Measurements from ENCODE around the gene PCDHGB4.
"Not testable (repeated sequence)": the region's sequence is repeated elsewhere in the genome, so short reads cannot be mapped to it uniquely, and the experiment has no call there.

PCDHGB4 gene

DNA sequence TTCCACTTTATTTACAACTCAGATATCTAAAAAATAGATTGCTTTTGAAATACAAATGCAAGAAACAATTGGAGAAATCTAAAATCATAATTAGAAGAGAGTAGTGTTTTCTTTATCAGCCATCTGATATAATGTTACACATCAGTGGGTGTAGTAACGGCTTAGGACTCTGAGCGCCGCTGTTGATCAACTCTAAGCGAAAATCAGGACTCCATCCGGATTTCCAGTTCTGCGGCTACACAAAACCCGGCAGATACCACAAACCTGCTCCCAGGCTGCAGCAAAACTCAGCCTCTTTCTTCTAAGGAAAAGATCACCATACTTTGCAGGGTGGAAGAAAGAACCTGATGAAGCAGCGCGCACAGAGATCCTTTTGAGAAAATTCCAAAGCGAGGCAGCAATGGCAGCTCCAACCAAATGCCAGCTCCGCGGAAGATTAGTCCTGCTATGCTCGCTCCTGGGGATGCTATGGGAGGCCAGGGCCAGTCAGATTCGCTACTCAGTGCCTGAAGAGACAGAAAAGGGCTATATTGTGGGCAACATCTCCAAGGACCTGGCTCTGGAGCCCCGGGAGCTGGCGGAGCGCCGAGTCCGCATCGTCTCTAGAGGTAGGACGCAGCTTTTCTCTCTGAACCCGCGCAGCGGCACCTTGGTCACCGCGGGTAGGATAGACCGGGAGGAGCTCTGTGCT lies 15.2 kb downstream of the PCDHGB4 start, which contains the start of gene PCDHGA9:
TSS of gene PCDHGA9 (plus strand) at position 226 of the 691 bp plus-strand sequence. CDS start at position 401, 175 bp downstream.
- no peak for DNase-seq

DNA sequence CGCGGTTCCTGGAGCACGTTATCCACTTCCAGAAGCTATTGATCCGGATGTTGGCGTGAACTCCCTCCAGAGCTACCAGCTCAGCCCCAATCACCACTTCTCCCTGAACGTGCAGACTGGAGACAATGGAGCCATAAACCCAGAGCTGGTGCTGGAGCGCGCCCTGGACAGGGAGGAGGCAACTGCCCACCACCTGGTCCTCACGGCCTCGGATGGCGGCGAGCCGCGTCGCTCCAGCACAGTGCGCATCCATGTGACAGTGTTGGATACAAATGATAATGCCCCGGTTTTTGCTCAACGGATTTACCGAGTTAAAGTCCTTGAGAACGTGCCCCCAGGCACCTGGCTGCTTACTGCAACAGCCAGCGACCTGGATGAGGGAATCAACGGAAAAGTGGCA lies 15.9 kb downstream of the PCDHGB4 start:
- DNase-seq, result no peak

DNA sequence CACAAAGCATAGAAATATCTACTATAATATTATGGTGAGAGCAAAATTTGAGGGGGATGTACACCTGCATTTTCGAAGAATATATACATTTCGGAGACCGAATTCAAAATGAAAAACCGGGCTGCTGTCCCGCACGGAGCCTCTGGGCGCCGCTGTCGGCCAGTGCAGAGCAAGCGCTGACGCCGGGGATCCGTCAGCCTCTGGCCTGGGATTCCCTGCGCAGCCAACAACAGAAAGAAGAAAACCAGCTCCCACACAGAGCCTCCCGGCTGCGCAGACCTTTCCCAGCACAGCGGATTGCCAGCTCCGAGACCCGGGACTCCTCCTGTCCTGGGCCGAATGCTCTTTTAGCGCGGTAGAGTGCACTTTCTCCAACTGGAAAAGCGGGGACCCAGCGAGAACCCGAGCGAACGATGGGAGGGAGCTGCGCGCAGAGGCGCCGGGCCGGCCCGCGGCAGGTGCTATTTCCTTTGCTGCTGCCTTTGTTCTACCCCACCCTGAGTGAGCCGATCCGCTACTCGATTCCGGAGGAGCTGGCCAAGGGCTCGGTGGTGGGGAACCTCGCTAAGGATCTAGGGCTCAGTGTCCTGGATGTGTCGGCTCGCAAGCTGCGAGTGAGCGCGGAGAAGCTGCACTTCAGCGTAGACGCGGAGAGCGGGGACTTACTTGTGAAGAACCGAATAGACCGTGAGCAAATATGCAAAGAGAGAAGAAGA lies 20.4 kb downstream of the PCDHGB4 start, which contains the start of gene PCDHGB6:
TSS of gene PCDHGB6 (plus strand) at position 232 of the 716 bp plus-strand sequence. CDS start at position 414, 182 bp downstream.
- DNase-seq, result peak; percentile 61

DNA sequence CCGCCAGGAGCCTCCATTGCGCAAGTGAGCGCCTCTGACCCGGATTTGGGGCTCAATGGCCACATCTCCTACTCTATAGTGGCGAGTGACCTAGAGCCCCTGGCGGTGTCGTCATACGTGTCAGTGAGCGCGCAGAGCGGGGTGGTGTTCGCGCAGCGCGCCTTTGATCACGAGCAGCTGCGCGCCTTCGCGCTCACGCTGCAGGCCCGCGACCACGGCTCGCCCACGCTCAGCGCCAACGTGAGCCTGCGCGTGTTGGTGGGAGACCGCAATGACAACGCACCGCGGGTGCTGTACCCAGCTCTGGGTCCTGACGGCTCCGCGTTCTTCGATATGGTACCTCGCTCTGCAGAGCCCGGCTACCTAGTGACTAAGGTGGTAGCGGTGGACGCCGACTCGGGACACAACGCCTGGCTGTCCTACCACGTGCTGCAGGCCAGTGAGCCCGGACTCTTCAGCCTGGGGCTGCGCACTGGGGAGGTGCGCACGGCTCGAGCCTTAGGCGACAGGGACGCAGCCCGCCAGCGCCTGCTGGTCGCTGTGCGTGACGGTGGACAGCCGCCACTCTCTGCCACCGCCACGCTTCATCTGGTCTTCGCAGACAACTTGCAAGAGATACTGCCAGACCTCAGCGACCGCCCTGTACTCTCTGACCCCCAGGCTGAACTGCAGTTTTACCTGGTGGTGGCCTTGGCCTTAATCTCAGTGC lies 22.3 kb downstream of the PCDHGB4 start:
- DNase-seq, result no peak

DNA sequence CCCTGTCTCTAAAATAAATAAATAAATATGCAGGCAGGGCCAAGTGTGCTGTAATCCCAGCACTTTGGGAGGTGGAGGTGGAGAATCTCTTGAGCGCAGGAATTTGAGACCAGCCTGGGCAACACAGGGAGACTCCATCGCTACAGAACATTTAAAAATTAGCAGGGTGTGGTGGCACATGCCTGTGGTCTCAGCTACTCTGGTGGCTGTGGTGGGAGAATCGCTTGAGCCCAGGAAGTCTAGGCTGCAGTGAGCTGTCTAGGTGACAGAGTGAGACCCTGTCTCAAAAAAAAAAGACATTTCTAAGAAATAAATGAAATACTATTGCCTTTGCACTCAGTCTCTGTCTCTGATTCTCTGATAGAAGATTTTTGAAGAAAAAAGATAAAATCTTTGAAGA lies 24.1 kb downstream of the PCDHGB4 start:
- no peak for DNase-seq

DNA sequence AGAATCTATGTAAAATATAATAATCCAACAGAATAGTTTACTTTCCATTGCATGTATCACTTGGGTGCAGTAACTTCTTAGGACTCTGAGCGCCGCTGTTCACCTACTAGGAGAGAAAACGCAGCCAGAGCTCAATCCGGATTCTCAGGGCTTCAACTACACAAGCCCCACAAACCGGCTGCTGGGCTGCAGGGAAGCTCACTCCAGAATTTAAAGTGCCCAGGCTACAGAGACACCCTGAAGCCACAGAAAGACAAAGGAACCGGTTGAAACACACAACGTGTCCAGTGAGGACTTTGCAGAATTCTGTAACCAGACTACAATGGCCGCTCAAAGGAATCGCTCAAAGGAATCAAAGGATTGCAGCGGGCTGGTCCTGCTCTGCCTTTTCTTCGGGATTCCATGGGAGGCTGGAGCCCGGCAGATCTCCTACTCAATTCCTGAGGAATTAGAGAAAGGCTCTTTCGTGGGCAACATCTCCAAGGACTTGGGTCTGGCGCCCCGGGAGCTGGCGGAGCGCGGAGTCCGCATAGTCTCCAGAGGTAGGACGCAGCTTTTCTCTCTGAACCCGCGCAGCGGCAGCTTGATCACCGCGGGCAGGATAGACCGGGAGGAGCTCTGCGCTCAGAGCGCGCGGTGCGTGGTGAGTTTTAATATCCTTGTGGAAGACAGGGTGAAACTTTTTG lies 25.5 kb downstream of the PCDHGB4 start, which contains the start of gene PCDHGA10:
TSS of gene PCDHGA10 (plus strand) at position 134 of the 686 bp plus-strand sequence. CDS start at position 323, 189 bp downstream.
- DNase-seq, result no peak

DNA sequence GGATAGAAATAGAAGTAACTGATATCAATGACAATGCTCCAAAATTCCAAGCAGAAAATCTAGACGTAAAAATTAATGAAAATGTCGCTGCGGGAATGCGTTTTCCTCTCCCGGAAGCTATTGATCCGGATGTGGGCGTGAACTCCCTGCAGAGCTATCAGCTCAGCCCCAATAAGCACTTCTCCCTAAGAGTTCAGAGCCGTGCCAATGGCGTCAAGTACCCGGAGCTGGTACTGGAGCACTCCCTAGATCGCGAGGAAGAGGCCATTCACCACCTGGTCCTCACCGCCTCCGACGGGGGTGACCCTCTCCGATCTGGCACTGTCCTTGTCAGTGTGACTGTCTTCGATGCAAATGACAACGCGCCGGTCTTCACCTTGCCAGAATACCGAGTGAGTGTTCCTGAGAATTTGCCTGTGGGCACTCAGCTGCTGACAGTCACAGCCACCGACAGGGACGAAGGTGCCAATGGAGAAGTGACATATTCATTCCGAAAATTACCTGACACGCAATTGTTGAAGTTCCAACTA lies 26.1 kb downstream of the PCDHGB4 start:
- no peak for DNase-seq

DNA sequence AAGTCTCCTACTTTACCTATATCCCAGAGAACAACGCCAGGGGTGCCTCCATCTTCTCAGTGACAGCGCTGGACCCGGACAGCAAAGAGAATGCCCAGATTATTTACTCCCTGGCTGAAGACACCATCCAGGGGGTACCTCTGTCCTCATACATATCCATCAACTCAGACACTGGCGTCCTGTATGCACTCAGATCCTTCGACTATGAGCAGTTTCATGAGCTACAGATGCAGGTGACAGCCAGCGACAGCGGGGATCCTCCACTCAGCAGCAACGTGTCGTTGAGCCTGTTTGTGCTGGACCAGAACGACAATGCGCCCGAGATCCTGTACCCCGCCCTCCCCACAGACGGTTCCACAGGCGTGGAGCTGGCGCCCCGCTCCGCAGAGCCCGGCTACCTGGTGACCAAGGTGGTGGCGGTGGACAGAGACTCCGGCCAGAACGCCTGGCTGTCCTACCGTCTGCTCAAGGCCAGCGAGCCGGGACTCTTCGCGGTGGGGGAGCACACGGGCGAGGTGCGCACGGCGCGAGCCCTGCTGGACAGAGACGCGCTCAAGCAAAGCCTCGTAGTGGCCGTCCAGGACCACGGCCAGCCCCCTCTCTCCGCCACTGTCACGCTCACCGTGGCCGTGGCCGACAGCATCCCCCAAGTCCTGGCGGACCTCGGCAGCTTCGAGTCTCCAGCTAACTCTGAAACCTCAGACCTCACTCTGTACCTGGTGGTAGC lies 27.2 kb downstream of the PCDHGB4 start:
- DNase-seq, result not testable (repeated sequence)

DNA sequence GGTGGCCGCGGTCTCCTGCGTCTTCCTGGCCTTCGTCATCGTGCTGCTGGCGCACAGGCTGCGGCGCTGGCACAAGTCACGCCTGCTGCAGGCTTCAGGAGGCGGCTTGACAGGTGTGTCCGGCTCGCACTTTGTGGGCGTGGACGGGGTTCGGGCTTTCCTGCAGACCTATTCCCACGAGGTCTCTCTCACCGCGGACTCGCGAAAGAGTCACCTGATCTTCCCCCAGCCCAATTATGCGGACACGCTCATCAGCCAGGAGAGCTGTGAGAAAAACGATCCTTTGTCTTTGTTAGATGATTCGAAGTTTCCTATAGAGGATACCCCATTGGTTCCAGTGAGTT lies 27.7 kb downstream of the PCDHGB4 start:
- DNase-seq, result not testable (repeated sequence)

DNA sequence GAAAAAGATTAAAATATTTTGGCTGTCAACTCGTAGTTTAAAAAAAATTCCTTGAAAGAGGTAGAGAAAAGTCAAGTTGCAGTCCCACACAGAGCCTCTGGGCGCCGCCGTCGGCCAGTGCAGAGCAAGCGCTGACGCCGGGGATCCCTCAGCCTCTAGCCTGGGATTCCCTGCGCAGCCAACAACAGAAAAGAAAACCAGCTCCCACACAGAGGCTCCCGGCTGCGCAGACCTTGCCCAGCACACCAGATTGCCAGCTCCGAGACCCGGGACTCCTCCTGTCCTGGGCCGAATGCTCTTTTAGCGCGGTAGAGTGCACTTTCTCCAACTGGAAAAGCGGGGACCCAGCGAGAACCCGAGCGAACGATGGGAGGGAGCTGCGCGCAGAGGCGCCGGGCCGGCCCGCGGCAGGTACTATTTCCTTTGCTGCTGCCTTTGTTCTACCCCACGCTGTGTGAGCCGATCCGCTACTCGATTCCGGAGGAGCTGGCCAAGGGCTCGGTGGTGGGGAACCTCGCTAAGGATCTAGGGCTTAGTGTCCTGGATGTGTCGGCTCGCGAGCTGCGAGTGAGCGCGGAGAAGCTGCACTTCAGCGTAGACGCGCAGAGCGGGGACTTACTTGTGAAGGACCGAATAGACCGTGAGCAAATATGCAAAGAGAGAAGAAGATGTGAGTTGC lies 30.1 kb downstream of the PCDHGB4 start, which contains the start of gene PCDHGB7:
TSS of gene PCDHGB7 (plus strand) at position 184 of the 679 bp plus-strand sequence. CDS start at position 367, 183 bp downstream.
- DNase-seq, result peak; percentile 78

DNA sequence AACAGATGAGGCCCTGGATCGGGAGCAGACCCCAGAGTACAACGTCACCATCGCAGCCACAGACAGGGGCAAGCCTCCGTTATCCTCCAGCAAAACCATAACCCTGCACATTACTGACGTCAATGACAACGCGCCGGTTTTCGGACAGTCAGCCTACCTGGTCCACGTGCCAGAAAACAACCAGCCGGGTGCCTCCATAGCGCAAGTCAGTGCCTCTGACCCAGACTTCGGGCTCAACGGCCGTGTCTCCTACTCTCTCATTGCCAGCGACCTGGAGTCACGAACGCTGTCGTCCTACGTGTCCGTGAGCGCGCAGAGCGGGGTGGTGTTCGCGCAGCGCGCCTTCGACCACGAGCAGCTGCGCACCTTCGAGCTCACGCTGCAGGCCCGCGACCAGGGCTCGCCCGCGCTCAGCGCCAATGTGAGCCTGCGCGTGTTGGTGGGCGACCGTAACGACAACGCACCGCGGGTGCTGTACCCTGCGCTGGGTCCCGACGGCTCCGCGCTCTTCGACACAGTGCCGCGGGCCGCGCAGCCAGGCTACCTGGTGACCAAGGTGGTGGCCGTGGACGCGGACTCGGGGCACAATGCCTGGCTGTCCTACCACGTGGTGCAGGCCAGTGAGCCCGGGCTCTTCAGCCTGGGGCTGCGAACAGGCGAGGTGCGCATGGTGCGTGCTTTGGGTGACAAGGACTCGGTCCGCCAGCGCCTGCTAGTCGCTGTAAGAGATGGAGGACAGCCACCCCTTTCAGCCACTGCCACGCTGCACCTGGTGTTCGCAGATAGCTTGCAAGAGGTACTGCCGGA lies 31.8 kb downstream of the PCDHGB4 start:
- DNase-seq, result no peak

DNA sequence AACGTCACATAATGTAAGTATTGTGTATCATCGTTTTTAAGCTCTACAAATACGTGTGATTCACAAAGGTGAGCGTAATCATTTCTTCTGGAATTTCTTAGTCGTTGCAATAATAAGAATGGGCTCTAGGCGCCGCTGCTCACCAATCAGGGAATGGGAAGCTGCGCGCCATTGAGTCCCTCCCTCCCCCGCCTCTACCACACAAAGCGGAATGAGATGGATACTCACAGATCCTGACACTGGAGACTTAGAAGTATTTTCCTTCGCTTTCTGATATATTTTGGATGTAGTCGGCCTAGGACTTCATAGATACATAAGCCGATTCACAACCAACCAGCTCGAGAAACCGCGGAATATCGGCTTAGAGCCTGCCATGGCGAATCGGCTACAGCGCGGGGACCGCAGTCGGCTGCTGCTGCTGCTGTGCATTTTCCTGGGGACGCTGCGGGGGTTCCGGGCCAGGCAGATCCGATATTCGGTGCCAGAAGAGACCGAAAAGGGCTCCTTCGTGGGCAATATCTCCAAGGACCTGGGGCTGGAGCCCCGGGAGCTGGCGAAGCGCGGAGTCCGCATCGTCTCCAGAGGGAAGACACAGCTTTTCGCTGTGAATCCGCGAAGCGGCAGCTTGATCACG lies 33.5 kb downstream of the PCDHGB4 start, which contains the start of gene PCDHGA11:
TSS of gene PCDHGA11 (plus strand) at position 197 of the 634 bp plus-strand sequence. CDS start at position 374, 177 bp downstream.
- no peak for DNase-seq

DNA sequence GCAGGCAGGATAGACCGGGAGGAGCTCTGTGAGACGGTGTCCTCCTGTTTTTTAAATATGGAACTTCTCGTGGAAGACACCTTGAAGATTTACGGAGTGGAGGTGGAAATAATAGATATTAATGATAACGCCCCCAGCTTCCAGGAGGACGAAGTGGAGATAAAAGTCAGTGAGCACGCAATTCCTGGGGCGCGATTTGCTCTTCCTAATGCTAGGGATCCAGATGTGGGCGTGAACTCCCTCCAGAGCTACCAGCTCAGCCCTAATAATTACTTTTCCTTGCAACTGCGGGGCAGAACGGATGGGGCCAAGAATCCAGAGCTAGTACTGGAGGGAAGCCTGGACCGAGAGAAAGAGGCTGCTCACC lies 34.0 kb downstream of the PCDHGB4 start:
- DNase-seq, result no peak

DNA sequence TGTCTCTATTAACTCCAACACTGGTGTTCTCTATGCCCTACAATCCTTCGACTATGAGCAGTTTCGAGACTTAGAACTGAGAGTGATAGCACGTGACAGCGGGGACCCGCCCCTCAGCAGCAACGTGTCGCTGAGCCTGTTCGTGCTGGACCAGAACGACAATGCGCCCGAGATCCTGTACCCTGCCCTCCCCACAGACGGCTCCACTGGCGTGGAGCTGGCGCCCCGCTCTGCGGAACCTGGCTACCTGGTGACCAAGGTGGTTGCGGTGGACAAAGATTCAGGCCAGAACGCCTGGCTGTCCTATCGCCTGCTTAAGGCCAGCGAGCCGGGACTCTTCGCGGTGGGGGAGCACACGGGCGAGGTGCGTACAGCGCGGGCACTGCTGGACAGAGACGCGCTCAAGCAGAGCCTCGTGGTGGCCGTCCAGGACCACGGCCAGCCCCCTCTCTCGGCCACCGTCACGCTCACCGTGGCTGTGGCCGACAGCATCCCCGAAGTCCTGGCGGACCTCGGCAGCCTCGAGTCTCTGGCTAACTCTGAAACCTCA lies 35.3 kb downstream of the PCDHGB4 start:
- DNase-seq, result no peak

DNA sequence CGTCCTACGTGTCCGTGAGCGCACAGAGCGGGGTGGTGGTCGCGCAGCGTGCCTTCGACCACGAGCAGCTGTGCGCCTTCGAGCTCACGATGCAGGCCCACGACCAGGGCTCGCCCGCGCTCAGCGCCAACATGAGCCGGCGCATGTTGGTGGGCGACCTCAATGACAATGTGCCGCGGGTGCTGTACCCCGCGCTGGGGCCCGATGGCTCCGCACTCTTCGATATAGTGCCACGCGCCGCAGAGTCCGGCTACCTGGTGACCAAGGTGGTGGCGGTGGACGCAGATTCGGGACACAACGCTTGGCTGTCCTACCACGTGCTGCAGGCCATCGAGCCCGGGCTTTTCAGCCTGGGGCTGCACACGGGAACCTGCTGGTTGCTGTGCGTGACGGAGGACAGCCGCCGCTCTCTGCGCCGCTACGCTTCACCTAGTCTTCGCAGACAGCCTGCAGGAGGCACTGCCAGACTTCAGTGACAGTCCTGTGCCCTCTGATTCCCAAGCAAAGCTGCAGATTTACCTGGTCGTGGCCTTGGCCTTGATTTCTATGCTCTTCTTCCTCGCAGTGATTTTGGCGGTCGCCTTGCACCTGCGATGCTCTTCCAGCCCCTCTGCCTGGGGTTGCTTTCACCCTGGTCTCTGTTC lies 40.4 kb downstream of the PCDHGB4 start:
- no peak for DNase-seq

DNA sequence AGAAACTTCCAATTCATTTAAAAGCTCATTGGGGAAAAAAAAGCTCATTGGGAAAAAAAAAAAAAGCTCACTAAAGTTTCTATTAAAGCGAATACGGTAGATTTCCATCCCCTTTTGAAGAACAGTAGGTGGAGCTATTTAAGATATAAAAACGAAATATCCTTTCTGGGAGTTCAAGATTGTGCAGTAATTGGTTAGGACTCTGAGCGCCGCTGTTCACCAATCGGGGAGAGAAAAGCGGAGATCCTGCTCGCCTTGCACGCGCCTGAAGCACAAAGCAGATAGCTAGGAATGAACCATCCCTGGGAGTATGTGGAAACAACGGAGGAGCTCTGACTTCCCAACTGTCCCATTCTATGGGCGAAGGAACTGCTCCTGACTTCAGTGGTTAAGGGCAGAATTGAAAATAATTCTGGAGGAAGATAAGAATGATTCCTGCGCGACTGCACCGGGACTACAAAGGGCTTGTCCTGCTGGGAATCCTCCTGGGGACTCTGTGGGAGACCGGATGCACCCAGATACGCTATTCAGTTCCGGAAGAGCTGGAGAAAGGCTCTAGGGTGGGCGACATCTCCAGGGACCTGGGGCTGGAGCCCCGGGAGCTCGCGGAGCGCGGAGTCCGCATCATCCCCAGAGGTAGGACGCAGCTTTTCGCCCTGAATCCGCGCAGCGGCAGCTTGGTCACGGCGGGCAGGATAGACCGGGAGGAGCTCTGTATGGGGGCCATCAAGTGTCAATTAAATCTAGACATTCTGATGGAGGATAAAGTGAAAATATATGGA lies 43.0 kb downstream of the PCDHGB4 start, which contains the start of gene PCDHGA12:
TSS of gene PCDHGA12 (plus strand) at position 176 of the 782 bp plus-strand sequence. CDS start at position 429, 253 bp downstream.
- peak; percentile 43 for DNase-seq

DNA sequence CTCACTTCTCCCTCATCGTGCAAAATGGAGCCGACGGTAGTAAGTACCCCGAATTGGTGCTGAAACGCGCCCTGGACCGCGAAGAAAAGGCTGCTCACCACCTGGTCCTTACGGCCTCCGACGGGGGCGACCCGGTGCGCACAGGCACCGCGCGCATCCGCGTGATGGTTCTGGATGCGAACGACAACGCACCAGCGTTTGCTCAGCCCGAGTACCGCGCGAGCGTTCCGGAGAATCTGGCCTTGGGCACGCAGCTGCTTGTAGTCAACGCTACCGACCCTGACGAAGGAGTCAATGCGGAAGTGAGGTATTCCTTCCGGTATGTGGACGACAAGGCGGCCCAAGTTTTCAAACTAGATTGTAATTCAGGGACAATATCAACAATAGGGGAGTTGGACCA lies 43.8 kb downstream of the PCDHGB4 start:
- no peak for DNase-seq

DNA sequence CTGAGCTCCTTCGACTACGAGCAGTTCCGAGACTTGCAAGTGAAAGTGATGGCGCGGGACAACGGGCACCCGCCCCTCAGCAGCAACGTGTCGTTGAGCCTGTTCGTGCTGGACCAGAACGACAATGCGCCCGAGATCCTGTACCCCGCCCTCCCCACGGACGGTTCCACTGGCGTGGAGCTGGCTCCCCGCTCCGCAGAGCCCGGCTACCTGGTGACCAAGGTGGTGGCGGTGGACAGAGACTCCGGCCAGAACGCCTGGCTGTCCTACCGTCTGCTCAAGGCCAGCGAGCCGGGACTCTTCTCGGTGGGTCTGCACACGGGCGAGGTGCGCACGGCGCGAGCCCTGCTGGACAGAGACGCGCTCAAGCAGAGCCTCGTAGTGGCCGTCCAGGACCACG lies 44.8 kb downstream of the PCDHGB4 start:
- DNase-seq, result not testable (repeated sequence)

Measured in femur (tissue), 1 donor.